Uterus (tissue), 4 donors: Measurements from ENCODE around the gene SRRM3. TPM values are rescaled to one million over a fixed set of nuclear protein-coding genes. Genes with fewer than 3 reads are reported as not detected.
"Not testable (repeated sequence)": the region's sequence is repeated elsewhere in the genome, so short reads cannot be mapped to it uniquely, and the experiment has no call there.

Source experiments
- DNase-seq, 2 donors: peaks; one replicate each; pipeline ENCODE4 v3.0.0-alpha.2; 2019 to 2020
- H3K27ac ChIP-seq, 2 donors: fragments of 200-600 bp; sonication (generic); 1 replicate in 1 of 2; 2 replicates in 1 of 2; pipeline ENCODE4 v1.5.1; 2016 to 2018
- H3K27me3 ChIP-seq, 2 donors: fragments of 200-600 bp; sonication (generic); one replicate each; pipeline ENCODE4 v1.5.1; 2018 to 2019; ENCODE audit warnings: control low read depth in 1 of 2
- H3K36me3 ChIP-seq, 2 donors: fragments of 200-600 bp; sonication (generic); one replicate each; pipeline ENCODE4 v1.5.1; 2019; ENCODE audit warnings: control low read depth in 1 of 2
- H3K4me1 ChIP-seq, 2 donors: fragments of 200-600 bp; sonication (generic); one replicate each; pipeline ENCODE4 v1.5.1; 2018 to 2019; ENCODE audit warnings: control low read depth in 1 of 2
- H3K4me3 ChIP-seq, 2 donors: fragments of 200-600 bp; sonication (generic); 1 replicate in 1 of 2; 2 replicates in 1 of 2; pipeline ENCODE4 v1.5.1; 2018 to 2019; ENCODE audit warnings: mild to moderate bottlenecking in 1 of 2
- H3K9me3 ChIP-seq, 2 donors: fragments of 200-600 bp; sonication (generic); one replicate each; pipeline ENCODE4 v1.5.1; 2019; ENCODE audit warnings: control low read depth in 1 of 2
- CTCF ChIP-seq, 4 experiments: fragments of 200-600 bp in 2 of 4; fragments of 450-650 bp in 2 of 4; sonication (generic) in 2 of 4; IDR thresholded peaks; one replicate each; pipeline ENCODE4 v1.5.1; 2016 to 2019; ENCODE audit warnings: antibody characterized with exemption in 4 of 4, mild to moderate bottlenecking in 2 of 4, moderate library complexity in 1 of 4
- POLR2A ChIP-seq, 2 donors: fragments of 450-650 bp; IDR thresholded peaks; one replicate each; pipeline ENCODE4 v1.6.1; 2016; ENCODE audit warnings: antibody characterized with exemption in 2 of 2, mild to moderate bottlenecking in 1 of 2, moderate library complexity in 1 of 2
- intact Hi-C: fragments of 100-400 bp; cut with DNase I; formaldehyde crosslinking; loops from one replicate; pipeline ENCODE4 v1.15.1; 2023; ENCODE audit warnings: low total_unique reads
- total RNA-seq, 4 donors: library from RNA; depleted of rRNA in 3 of 4; stranded (reverse); fragments of >200 nt in 3 of 4; gene quantifications; one replicate each; pipeline versions ENCODE4 v1.1.0 to v1.2.4, GENCODE V29; 2014 to 2023
- donor health status: DM: yes; HTN: yes; CAD: no.

SRRM3 gene
- total RNA-seq, 4 donors from 2014 or later: 1.3 to 15.9 (median 6.0) TPM

DNA sequence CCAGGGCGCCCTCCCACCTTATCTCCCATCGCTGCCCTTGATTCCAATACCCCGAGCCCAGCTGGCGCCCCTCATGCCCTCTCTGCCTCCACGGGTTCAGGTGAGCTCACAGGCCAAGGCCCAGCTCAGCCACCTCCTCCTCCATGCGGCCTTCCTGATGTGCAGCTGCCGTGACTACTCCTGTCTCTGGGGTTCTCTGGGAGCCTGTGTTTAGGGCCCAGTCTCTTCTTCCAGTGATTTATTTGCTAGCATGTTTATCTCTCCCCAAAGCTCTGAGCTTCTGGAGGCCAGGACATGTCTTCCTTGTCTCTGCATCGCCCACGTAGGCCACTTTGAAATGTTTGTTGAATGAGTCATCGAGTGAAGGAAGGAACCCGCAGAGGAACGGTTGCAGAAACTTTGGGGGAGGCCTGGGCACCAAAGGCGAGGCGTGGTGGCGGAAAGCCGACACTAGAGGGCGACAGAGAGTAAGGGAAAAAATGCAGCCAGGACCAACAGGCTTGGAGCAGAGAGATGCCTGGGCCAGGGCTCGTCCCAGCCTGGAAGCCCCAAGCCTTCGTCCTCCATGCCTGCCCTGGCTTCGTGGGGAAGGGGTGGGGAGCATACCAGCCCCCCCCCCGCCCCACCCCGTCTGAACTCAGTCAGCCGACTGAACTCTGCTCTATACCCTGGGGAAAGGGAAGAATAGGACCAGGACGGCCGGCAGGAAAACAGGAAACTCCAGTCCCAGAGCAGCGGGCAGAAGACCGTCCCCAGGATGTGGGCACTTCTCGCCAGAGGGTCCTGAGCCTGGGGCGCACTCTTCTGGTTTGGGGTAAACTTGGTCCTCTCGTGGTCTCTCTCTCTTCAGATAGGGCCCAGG is 89.9 kb downstream of the SRRM3 start:
- no peaks in the 10 kb centered on the region for H3K36me3 ChIP-seq
- TF ChIP-seq CTCF (IDR thresholded peaks at IDR 0.05) (peak; percentile 94 to 99 (median 97)), POLR2A (IDR thresholded peaks at IDR 0.05) (peak; percentile 47 to 59)
- peak; percentile 96 to 98 for DNase-seq
- intact Hi-C loops: no loop called here
- peak overlapping the region; percentile 19 to 22 for H3K4me3 ChIP-seq
- H3K9me3 ChIP-seq: no peaks in the 10 kb centered on the region
- H3K4me1 ChIP-seq: peaks cover 6 to 18% of the 10 kb centered on the region in 2 donors
- no peaks in the 10 kb centered on the region for H3K27me3 ChIP-seq
- H3K27ac ChIP-seq: peak overlapping the region; percentile 100

DNA sequence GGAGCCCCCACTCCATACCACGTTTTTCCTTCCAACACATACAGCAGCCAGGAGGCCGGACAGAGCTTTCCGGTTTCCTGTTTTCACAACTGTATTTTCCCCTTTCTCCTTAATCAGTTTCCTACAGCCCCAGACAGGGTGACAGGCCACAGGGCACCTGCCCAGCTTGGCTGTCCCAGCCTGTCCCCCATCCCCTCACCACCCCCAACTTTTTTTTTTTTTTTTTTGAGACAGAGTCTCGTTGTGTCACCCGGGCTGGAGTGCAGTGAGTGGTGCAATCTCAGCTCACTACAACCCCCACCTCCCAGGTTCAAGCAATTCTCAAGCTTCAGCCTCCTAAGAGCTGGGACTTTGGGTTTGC is 90.5 kb downstream of the SRRM3 start:
- Histone ChIP-seq H3K4me1 (peaks cover 6 to 18% of the 10 kb centered on the region in 2 donors), H3K36me3 (no peaks in the 10 kb centered on the region), H3K4me3 (peak overlapping the region; percentile 19 to 22), H3K27me3 (no peaks in the 10 kb centered on the region), H3K27ac (peak overlapping the region; percentile 100), H3K9me3 (no peaks in the 10 kb centered on the region)
- intact Hi-C loops: no loop called here
- peak in 1 of 2 donors; percentile 74 for DNase-seq
- no peak for TF ChIP-seq CTCF (IDR thresholded peaks at IDR 0.05)
- no peak for TF ChIP-seq POLR2A (IDR thresholded peaks at IDR 0.05)

GRCh38 chr7:76292911-76293310 is 91.2 kb downstream of the SRRM3 start:
- DNase-seq, intact Hi-C loops, H3K9me3 ChIP-seq, H3K36me3 ChIP-seq, H3K27me3 ChIP-seq: not testable (repeated sequence)
- Histone ChIP-seq H3K4me1 (peaks cover 6 to 21% of the 10 kb centered on the region in 2 donors), H3K27ac (peak overlapping the region; percentile 100), H3K4me3 (peak overlapping the region in 1 of 2 donors; percentile 5)

GRCh38 chr7:76293407-76293901 is 91.8 kb downstream of the SRRM3 start:
- TF ChIP-seq CTCF (IDR thresholded peaks at IDR 0.05) (no peak), POLR2A (IDR thresholded peaks at IDR 0.05) (peak; percentile 5 to 15)
- intact Hi-C loops: no loop called here
- peaks cover 6 to 21% of the 10 kb centered on the region in 2 donors for H3K4me1 ChIP-seq
- H3K27ac ChIP-seq: peak overlapping the region; percentile 100
- no peaks in the 10 kb centered on the region for H3K9me3 ChIP-seq
- peak; percentile 69 to 87 for DNase-seq
- H3K4me3 ChIP-seq: peak overlapping the region in 1 of 2 donors; percentile 5
- no peaks in the 10 kb centered on the region for H3K27me3 ChIP-seq
- no peaks in the 10 kb centered on the region for H3K36me3 ChIP-seq

GRCh38 chr7:76294344-76295024 is 92.8 kb downstream of the SRRM3 start:
- no peaks in the 10 kb centered on the region for H3K27me3 ChIP-seq
- peaks cover 6 to 21% of the 10 kb centered on the region in 2 donors for H3K4me1 ChIP-seq
- peak overlapping the region; percentile 18 for H3K4me3 ChIP-seq
- H3K27ac ChIP-seq: peak overlapping the region; percentile 100
- TF ChIP-seq POLR2A (IDR thresholded peaks at IDR 0.05) (peak; percentile 45 to 93), CTCF (IDR thresholded peaks at IDR 0.05) (peak in 1 of 4 experiments; percentile 18)
- intact Hi-C loops: no loop called here
- H3K9me3 ChIP-seq: no peaks in the 10 kb centered on the region
- no peaks in the 10 kb centered on the region for H3K36me3 ChIP-seq
- peak; percentile 98 to 99 for DNase-seq
